Activated T-cell treated with anti-CD3 and anti-CD28 coated beads, Interleukin-2, amount 50 U/mL, for 72 hours (primary cell): Measurements from ENCODE around the gene NUMB. TPM values are rescaled to one million over a fixed set of nuclear protein-coding genes. Genes with fewer than 3 reads are reported as not detected.

Experiments used
- ATAC-seq, 2 donors: fragments of 150-1000 bp; cut with Tn5 transposase; replicated peaks in 1 of 2; 2 replicates each; pipeline ENCODE4 v1.10.0; 2021; ENCODE audit warnings: moderate library complexity in 2 of 2, mild to moderate bottlenecking in 1 of 2
- DNase-seq, 2 donors: peaks; one replicate each; pipeline ENCODE4 v3.0.0; 2021 to 2022; ENCODE audit warnings: mixed read lengths in 1 of 2
- H3K27ac Mint-ChIP-seq: one replicate; pipeline ENCODE4 v1.8.0; 2022; ENCODE audit warnings: mild to moderate bottlenecking, moderate library complexity, mixed read lengths
- H3K27me3 Mint-ChIP-seq: one replicate; pipeline ENCODE4 v1.8.0; 2022; ENCODE audit warnings: low read depth, mixed read lengths
- H3K36me3 Mint-ChIP-seq, 2 donors: one replicate each; pipeline ENCODE4 v1.8.0; 2022; ENCODE audit warnings: mixed read lengths in 2 of 2, mild to moderate bottlenecking in 1 of 2; ENCODE audit not compliant: insufficient read depth in 2 of 2
- H3K4me1 Mint-ChIP-seq: one replicate; pipeline ENCODE4 v1.8.0; 2022; ENCODE audit warnings: low read depth, mixed read lengths
- H3K4me3 Mint-ChIP-seq, 2 donors: one replicate each; pipeline ENCODE4 v1.8.0; 2022; ENCODE audit warnings: mild to moderate bottlenecking in 2 of 2, mixed read lengths in 2 of 2, moderate library complexity in 2 of 2
- H3K9me3 Mint-ChIP-seq, 2 donors: one replicate each; pipeline ENCODE4 v1.8.0; 2022; ENCODE audit warnings: mixed read lengths in 2 of 2
- total RNA-seq, 2 donors: library from RNA; stranded (reverse); gene quantifications; one replicate each; pipeline ENCODE4 v1.2.3, GENCODE V29; 2022

Gene NUMB
- total RNA-seq, 2 donors from 2014 or later: 63.4 to 66.3 TPM

DNA sequence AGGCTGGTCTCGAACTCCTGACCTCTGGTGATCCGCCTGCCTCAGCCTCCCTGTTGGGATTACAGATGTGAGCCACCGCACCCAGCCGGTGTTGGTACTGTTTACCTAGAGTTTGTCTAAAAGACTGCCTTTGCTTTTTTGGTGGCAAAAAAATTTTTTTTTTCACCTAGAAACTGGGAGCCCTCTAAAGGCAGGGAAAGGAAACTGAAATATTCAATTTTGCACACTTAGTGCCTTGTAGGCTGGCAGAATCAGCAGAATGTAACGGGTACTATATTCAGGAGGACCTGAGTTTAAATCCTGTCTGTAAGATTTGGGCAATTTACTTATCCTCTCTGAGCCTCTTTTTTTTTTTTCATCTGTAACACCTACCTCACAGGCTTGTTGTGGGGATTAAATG is 177.4 kb downstream of the NUMB start:
- ATAC-seq (no peak), DNase-seq (no peak)
- Mint-ChIP-seq H3K9me3 (no peaks in the 10 kb centered on the region), H3K36me3 (peaks cover 7 to 16% of the 10 kb centered on the region in 2 donors), H3K27ac (no peak overlapping the region), H3K27me3 (no peaks in the 10 kb centered on the region), H3K4me3 (no peak overlapping the region), H3K4me1 (no peaks in the 10 kb centered on the region)

DNA sequence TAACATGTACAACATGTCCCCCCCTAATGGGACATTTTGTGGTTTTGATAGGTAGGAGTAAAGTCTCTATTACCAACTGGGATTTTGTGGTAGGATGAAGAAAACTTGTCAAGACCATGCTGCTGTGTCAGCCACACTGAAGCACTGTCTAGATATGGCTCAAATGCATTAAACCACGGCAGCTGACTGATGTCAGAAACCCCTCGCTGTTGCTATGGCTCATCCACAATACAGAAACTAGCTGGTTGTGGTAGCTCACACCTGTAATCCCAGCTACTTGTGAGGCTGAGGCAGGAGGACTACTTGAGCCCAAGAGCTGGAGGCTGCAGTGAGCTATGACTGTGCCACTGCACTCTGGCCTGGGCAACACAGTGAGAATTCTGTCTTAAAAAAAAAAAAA is 181.0 kb downstream of the NUMB start:
- DNase-seq (no peak), ATAC-seq (peak; percentile 52 to 63)
- Mint-ChIP-seq H3K36me3 (peaks cover 1 to 12% of the 10 kb centered on the region in 2 donors), H3K4me3 (no peak overlapping the region), H3K4me1 (no peaks in the 10 kb centered on the region), H3K27ac (no peak overlapping the region), H3K9me3 (no peaks in the 10 kb centered on the region), H3K27me3 (no peaks in the 10 kb centered on the region)

DNA sequence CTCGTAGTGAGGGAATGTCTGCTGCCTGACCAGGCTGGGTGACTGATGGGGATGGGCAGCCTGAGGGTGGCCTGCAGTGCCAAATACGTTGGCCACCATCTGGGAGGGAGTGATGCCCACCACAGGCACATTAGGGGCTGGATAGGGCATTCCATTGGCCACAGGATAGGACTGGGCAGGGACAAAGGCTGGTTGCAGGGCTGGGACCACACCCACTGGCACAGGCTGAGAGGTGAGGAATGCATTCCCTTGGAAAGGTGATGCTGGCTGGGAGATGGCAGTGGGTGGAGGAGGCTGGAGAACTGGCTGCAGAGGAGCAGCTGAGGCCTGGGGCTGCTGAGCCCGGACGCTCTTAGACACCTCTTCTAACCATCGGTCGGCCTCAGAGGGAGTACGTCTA is 181.5 kb downstream of the NUMB start:
- H3K27ac Mint-ChIP-seq: no peak overlapping the region
- no peaks in the 10 kb centered on the region for H3K4me1 Mint-ChIP-seq
- ATAC-seq: no peak
- DNase-seq: no peak
- H3K9me3 Mint-ChIP-seq: no peaks in the 10 kb centered on the region
- no peak overlapping the region for H3K4me3 Mint-ChIP-seq
- H3K27me3 Mint-ChIP-seq: no peaks in the 10 kb centered on the region
- peaks cover 0 to 9% of the 10 kb centered on the region in 2 donors for H3K36me3 Mint-ChIP-seq

DNA sequence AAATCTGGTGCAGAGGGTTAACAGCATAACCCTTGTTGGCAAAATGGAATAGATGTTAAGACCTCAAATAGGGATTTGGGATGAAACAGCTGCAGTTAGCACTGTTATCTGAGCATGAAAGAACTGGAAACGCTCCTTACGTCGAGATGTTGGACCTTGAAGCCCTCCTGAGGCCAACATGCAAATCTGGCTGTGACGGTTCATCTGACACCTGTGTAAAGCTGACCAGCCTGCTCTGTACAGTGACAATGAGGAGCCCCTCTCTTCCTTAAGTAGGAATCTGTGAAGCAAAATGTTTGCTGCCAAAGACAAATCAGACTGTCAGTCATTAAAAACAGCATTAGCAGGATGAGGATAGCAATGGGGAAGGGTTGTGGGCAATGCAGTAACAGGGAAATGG is 184.5 kb downstream of the NUMB start:
- DNase-seq: no peak
- Mint-ChIP-seq H3K9me3 (no peaks in the 10 kb centered on the region), H3K4me3 (no peak overlapping the region), H3K36me3 (peaks cover 0 to 7% of the 10 kb centered on the region in 2 donors), H3K4me1 (peaks cover 8% of the 10 kb centered on the region), H3K27ac (no peak overlapping the region), H3K27me3 (peaks cover 20% of the 10 kb centered on the region)
- ATAC-seq: no peak

DNA sequence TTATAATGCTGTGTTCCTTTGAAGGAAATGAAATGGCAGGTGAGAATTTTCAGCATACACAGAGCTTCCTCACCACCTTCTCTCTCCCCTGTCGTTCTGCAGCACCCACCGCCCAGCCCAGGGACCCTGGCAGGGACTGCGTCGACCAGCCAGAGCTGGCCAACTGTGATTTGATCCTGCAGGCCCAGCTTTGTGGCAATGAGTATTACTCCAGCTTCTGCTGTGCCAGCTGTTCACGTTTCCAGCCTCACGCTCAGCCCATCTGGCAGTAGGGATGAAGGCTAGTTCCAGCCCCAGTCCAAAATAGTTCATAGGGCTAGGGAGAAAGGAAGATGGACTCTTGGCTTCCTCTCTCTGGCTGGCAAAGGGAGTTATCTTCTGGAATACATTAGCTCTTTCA is 186.0 kb downstream of the NUMB start:
- Mint-ChIP-seq H3K27me3 (peaks cover 32% of the 10 kb centered on the region), H3K27ac (no peak overlapping the region), H3K36me3 (peaks cover 0 to 7% of the 10 kb centered on the region in 2 donors), H3K9me3 (no peaks in the 10 kb centered on the region), H3K4me1 (peaks cover 8% of the 10 kb centered on the region), H3K4me3 (no peak overlapping the region)
- DNase-seq (no peak), ATAC-seq (no peak)

DNA sequence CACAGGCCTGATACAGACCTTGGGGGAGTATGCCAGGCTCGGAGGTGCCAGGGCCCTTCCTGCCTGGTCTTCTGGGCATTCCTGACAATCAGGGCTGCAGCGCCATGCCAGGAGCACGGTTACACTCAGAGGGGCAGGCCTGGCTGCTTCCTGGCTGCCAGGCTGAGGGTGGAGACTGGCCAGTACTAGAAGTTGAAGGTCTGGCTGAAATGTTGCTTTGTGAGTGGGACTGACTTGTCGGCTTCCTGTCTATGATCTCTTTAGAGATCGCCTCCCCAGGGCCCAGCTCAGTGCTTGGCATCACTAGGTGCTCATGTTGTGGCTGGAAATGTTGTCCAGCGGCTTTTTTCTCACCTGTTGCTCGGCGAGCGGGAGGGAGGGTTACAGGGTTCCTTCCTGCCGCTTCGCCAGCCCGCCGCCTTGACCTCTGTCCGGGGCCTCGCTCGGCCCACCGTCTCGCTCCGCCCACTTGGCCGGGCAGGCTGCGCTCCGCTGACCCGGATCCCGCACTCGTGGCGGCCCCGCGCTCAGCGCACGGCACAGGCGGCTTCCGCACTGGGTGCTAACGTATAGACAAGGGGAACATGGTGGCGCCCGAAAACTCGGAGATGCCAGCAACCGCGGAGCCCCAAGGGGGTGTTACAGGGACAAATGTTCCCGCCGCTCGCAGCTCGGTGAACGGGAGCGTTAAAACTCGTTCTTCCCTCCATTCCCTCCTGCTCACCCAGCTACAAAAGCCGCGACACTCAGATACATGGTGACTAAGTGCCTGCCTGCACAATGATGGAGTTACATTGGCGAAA is 188.4 kb downstream of the NUMB start:
- Mint-ChIP-seq H3K27me3 (peaks cover 44% of the 10 kb centered on the region), H3K9me3 (no peaks in the 10 kb centered on the region), H3K4me3 (peak overlapping the region; percentile 75), H3K4me1 (peaks cover 8% of the 10 kb centered on the region), H3K36me3 (no peaks in the 10 kb centered on the region), H3K27ac (no peak overlapping the region)
- ATAC-seq: peak; percentile 43 to 55
- DNase-seq: no peak

DNA sequence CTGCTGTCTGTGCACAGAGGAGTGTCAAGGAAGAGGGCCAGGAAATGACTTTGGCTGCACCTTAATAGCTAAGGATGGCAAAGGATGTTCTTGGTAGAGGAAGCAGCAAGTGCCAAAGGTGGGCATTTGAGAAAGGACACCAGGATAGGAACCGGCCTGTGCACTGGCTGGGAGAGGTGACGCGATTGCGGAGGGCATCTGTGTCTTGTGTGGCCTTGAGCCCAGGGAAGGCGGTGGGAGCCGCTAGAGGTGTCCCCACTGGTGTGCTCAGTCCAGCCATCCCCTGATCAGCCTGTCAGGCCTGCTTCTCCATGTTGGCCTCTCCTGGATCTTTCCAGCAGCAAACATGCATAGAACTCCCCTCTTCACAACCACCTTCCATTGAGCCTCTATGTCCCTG is 190.9 kb downstream of the NUMB start:
- Mint-ChIP-seq H3K9me3 (no peaks in the 10 kb centered on the region), H3K4me1 (peaks cover 8% of the 10 kb centered on the region), H3K36me3 (no peaks in the 10 kb centered on the region)

DNA sequence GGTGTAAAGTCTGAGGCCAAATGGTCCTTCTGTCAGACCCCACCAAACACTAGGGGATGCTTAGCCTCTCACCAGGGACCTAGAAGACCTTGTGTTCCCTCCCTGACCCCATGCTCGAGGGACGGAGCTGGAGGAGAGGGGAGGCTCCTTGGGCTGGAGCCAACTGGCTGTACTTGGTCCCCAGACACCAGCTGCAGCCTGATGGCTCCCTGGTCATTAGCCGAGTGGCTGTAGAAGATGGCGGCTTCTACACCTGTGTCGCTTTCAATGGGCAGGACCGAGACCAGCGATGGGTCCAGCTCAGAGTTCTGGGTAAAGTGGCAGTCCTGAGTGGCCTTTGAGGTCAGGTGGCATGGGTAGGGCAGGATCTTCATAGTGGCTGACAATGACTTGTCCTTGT is 192.0 kb downstream of the NUMB start:
- H3K36me3 Mint-ChIP-seq: no peaks in the 10 kb centered on the region
- no peaks in the 10 kb centered on the region for H3K9me3 Mint-ChIP-seq
- peaks cover 56% of the 10 kb centered on the region for H3K27me3 Mint-ChIP-seq
- H3K4me1 Mint-ChIP-seq: peaks cover 8% of the 10 kb centered on the region
- no peak overlapping the region for H3K4me3 Mint-ChIP-seq
- H3K27ac Mint-ChIP-seq: no peak overlapping the region
- ATAC-seq (no peak), DNase-seq (no peak)

More for the DNA sequence above, 190.9 kb downstream of the NUMB start:
- Mint-ChIP-seq H3K27ac (no peak overlapping the region), H3K4me3 (no peak overlapping the region), H3K27me3 (peaks cover 56% of the 10 kb centered on the region)
- DNase-seq: no peak
- ATAC-seq: no peak

DNA sequence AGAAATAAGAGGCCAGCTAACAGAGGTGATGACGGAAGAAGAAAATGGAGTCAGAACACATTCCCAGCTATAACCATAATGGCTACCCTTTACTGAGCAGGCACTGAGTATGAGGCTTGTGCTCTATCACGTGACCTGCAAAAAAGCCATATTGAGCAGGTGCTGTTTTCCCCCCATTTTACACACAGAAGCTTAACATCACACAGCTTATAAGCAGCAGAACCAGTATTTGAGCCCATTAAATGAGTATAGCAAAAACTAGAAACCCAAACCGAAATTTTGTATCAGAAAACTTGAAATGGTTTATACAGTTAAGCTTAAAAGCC is 192.7 kb downstream of the NUMB start:
- H3K9me3 Mint-ChIP-seq: no peaks in the 10 kb centered on the region
- peaks cover 52% of the 10 kb centered on the region for H3K27me3 Mint-ChIP-seq
- no peak for ATAC-seq
- DNase-seq: no peak
- H3K4me3 Mint-ChIP-seq: no peak overlapping the region
- H3K4me1 Mint-ChIP-seq: peaks cover 6% of the 10 kb centered on the region
- H3K36me3 Mint-ChIP-seq: no peaks in the 10 kb centered on the region
- H3K27ac Mint-ChIP-seq: no peak overlapping the region

DNA sequence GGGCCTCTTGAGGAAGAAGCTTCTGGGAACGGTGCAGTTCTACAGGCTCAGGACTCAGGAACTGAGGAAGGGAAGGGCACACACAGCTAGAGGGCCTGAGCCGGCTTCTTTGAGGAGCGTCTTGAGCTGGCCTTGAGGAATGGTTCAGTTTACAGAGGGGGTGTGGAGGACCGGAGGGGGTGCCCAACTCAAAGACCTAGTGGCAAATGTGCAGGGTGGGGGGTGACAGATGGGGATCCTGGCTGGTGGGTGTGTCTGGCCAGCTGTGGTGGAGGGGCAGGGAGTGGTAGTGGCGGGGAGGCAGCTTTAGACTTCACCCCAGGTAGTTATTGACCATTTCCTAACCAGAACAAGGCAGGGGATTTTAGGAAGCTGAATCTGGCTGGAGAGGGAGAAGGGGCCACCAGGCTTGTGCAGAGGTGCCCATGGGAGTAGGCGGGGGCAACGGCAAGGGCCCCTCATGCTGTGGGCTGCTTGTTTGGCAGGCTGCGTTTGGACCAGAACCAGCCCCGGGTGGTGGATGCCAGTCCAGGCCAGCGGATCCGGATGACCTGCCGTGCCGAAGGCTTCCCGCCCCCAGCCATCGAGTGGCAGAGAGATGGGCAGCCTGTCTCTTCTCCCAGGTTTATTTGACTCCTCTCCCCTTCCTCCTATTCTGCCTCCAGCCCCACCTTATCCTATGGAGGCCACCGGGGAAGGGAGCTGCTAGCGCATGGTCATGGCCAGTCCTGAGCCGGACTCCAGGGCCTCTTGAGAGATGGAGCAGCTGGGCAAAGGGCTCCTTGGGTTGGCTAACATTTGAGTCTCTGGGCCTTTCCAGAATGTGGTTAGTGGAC is 193.2 kb downstream of the NUMB start:
- DNase-seq: no peak
- Mint-ChIP-seq H3K36me3 (no peaks in the 10 kb centered on the region), H3K4me1 (peaks cover under 1% of the 10 kb centered on the region), H3K4me3 (no peak overlapping the region), H3K9me3 (no peaks in the 10 kb centered on the region), H3K27me3 (peaks cover 47% of the 10 kb centered on the region), H3K27ac (peak overlapping the region; percentile 59)
- peak in 1 of 2 donors; percentile 12 for ATAC-seq

DNA sequence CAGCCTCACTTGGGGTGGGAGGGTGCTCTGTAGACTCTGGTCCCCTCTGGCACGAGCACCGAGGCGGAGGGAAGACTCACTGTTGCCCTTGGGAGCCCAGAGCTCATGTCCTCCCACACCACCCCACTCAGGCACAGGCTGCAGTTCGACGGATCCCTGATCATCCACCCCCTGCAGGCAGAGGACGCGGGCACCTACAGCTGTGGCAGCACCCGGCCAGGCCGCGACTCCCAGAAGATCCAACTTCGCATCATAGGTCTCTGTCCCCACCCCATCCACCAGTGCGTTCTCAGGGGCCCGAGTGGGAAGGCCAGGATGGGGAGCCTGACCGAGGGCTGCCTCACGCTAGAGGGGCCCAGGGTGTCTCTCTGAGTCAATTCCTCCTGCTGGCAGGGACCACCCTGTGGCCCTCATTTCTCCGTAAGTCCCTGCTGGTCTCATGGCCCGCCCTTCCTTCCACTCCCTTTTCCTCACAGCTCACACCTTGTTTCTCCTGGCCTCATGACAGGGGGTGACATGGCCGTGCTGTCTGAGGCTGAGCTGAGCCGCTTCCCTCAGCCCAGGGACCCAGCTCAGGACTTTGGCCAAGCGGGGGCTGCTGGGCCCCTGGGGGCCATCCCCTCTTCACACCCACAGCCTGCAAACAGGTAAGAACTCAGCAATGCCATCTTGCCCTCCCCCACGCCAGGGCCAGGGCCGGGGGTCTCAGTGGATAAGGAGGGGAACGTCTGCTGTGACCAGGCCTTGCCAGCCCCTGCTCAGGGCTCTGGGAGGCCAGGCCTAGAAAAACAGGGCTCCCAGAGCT is 194.1 kb downstream of the NUMB start:
- peak in 1 of 2 donors; percentile 4 for ATAC-seq
- H3K4me1 Mint-ChIP-seq: no peaks in the 10 kb centered on the region
- H3K27me3 Mint-ChIP-seq: peaks cover 41% of the 10 kb centered on the region
- H3K9me3 Mint-ChIP-seq: no peaks in the 10 kb centered on the region
- no peak overlapping the region for H3K4me3 Mint-ChIP-seq
- peak overlapping the region; percentile 59 for H3K27ac Mint-ChIP-seq
- DNase-seq: no peak
- no peaks in the 10 kb centered on the region for H3K36me3 Mint-ChIP-seq

DNA sequence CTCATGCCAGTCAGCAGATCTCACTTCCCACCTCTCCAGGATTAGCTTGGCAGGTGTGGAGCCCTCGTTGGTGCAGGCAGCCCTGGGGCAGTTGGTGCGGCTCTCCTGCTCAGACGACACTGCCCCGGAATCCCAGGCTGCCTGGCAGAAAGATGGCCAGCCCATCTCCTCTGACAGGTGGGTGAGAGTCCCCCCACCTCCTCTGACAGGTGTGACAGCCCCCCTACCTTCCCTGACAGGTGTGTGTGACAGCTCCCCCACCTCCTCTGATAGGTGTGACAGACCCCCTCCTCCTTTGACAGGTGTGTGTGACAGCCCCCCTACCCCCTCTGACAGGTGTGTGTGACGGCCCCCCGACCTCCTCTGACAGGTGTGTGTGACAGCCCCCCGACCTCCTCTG is 194.7 kb downstream of the NUMB start:
- Mint-ChIP-seq H3K27me3 (peaks cover 34% of the 10 kb centered on the region), H3K9me3 (no peaks in the 10 kb centered on the region), H3K4me1 (no peaks in the 10 kb centered on the region), H3K36me3 (no peaks in the 10 kb centered on the region), H3K27ac (no peak overlapping the region), H3K4me3 (no peak overlapping the region)
- DNase-seq: no peak
- no peak for ATAC-seq
